Smooth muscle cell of the brain vasculature (primary cell): Measurements from ENCODE around the gene DNAJB1.
"Not testable (repeated sequence)": the region's sequence is repeated elsewhere in the genome, so short reads cannot be mapped to it uniquely, and the experiment has no call there.

Source experiments
- DNase-seq: peaks from one replicate; pipeline ENCODE4 v3.0.0-alpha.2; 2012; ENCODE audit warnings: low read depth, low spot score

Gene DNAJB1

DNA sequence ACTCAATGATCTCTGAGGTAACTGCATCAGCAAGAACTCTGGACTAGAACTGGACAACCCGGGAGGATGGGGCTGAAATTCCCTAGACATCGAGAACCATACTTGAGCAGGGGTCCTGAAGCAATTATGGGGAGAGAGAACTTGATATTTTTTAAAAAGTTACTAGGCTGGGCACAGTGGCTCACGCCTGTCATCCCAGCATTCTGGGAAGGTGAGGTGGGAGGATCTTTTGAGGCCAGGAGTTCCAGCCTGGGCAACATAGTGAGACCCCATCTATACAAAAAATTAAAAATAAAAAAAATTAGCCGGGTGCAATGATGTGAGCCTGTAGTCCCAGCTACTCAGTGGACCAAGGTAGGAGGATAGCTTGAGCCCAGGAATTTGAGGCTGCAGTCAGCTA is 2.3 kb upstream of the DNAJB1 start:
- DNase-seq, result no peak

DNA sequence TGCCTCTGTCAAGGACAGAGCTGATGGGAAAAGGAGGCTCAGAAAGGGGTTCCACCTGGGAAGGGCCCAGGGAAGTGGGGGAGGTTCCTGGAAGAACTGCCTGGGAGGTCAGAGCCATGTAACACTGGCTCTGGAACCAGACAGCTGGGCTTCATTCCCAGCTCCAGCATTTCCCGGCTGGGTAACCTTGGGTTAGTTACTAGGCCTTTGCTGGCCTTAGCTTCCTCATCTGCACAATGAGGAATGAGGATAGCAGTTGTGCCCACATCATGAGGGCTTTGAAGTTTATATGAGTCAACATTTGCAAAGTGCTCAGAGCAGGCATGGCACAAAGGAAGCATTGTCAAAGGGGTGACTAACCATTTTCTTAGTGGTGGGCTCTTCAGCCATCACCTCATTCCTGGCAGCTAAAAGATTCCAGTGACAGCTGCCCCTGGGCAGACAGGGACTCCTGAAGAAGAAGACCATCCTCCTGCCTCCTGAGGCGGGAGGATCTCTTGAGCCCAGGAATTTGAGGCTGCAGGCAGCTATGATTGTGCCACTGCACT is 1.7 kb upstream of the DNAJB1 start:
- no peak for DNase-seq

DNA sequence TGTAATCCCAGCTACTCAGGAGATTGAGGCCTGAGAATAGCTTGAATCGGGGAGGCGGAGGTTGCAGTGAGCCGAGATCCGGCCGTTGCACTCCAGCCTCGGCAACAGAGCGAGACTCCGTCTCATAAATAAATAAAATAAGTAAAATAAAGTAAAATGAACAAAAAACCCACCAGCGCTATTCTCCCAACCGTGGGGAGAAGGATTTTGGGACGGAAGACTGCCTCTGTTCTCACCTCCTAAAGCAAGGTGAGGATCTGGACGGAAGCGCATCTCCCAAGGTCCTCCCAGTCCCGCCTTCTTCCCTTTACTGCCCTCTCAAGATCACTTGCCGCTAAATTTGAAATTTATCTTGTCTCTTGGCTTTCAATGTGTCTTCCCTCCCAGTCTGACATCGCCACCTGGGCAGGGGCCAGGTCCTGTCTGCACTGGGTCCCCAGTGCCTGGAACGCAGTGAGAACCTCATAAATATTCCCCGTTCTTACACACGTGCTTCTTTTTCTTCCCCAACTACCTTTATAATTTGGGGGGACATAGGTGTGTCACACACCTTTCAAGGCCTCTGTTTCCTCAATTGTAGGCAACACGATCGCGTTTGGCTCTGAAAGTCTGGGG is 1.2 kb upstream of the DNAJB1 start:
- no peak for DNase-seq

DNA sequence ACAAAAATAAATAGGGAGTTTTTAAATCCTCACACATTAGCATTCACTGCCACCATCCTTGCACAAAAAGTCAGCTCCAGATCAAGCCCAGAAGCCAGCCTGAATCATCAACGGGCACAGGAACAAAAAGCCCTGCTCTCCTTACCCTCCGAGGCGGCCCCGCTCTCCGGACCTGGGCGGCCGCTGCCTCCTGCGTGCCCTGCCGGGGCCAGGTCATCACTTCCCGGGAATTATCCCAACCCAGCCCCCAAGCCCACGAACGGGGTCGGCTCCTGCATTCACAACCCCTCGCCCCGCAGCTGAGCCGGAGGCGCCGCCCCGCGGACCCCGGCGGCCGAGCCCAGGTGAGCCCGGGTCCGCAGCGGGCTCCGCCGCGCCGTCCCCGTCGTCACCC is 754 bp downstream of the DNAJB1 start:
- no peak for DNase-seq

DNA sequence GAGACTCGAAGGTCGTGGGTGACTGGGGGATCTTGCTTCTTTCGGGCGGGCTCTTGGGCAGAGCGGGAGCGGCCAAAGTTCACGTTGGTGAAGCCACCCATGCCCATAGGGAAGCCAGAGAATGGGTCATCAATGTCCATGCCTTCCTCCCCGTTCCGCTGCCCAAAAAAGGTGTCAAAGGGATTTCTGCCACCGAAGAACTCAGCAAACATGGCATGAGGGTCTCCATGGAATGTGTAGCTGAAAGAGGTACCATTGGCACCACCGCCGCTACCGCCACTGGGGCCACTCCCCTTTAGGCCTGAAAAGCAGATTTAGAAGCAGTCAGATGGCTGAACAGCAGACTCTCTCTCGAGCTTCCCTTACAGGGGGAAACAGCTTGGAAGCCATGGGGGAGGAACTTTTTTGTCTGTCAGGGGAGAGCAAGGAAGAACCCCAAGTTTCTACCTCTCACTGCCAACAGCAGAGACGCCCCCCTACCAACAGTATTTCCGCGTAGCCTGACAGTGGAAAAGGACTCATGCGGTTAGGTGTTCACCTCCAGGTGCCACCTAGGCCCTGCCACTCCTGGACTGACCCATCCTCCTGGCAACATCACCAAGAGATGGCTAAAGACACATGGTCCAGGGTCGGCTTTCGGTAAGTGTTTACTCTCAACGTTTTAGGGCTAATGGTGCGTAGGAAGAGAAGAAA is 1.3 kb downstream of the DNAJB1 start:
- DNase-seq, result no peak

DNA sequence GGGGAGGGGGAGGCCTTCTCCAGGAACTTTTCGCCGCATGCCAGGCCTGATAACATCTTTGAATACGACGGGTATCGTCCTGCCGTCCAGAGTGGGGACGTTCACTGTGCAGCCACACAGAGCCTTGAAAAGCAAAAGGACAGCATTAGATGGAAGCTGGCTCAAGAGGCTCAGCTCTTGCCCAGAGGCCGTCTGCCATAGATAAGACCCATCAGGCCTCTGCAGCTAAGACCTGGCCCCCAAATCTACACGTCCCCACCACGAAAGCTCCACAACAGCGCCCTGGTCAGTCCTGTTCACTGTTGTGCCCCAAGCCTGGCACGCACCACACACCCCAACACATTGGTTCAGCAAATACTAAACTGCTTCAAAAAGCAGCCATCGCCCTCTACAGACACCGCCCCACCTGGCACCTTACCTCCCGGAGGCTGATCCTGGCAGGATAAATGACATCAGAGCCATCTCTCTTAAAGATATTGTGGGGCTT is 2.1 kb downstream of the DNAJB1 start:
- no peak for DNase-seq

DNA sequence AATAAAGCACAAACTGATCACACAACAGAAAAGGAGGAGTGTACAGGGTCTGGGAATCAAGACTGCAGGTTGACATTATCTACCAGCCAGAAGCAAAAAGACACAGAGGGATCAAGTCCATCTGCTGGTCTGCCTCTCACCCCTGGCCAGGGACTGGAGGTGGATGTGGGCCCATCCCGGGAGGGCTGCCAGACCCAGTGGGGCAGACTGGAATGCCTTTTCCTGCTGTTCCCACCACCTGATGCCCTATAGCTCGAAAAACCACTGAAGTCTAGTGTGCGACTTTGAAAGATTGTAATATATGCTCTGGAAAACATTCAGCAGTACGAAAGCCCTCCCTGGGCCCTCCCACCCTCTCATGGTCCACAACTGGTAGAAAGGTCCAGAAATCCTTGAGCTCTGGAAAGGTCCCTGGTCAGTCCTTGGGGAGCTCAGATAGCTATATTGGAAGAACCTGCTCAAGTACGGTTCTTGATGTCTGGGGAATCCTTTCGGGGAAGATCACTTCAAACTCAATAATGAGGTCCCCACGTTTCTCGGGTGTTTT is 2.6 kb downstream of the DNAJB1 start:
- no peak for DNase-seq

DNA sequence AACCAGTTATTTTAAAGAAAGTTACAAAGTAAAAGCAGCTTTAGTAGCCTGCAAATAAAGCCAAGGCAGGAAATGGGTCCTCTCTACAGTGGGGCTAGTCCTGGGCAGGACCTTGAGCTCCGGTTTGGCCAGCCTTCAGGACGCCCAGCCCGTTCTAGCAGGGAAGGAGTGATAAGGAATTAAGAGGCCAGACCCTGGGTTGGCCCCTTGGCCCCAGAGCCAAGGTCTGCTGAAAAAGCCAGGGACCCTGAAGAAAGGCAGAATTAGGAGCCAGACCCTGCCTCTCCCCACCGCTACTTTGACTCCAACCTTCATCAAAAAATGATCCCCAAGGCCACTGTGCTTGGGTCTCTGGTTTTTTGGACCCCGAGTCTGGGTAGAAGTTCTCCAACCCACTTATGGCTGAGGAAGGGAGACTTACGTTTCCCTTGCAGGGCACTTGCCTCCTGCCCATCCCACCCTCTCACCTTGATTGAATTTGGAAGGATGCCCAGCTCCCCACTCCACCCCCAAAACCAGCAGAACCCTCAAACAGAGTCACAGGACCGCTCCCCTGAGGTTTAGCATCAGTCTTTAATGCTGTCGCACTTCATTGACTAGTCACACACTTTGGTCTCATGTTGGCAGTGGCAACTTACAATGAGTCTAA is 3.9 kb downstream of the DNAJB1 start:
- DNase-seq, result no peak

DNA sequence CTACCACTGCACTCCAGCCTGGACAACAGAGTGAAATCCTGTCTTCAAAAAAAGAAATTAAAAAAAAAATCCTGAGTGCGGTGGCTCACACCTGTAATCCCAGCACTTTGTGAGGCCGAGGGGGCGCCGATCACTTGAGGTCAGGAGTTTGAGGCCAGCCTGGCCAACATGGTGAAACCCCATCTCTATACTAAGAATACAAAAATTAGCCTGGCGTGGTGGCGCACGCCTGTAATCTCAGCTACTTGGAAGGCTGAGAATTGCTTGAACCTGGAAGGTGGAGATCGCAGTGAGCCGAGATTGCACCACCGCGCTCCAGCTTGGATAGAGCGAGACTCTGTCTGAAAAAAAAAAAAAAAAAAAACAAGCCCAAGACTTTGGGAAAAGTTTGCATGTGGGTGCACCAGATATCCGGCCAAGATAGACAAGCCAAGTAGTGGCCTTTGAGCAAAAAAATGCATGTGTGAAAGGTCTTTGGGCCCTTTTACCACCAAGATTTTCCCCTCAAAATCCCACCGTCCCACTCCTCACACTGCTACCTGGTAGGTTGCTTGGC is 5.7 kb downstream of the DNAJB1 start:
- no peak for DNase-seq

DNA sequence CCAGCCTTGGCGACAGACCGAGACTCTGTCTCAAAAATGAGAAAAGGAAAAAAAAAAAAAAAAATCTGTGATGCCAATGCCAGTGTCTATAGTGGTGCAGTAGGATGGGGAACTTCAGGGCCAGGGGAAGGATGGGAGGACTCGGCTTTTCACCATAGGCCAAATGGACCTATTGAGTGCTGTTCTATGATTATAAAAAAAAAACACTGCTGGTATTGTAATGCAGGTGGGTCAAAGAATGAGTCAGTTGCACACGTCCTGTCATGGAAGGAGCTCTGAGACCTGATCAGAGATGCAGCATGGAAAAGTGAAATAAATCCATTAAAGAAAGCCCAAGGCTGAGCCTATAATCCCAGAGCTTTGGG is 7.0 kb downstream of the DNAJB1 start:
- DNase-seq, result no peak

DNA sequence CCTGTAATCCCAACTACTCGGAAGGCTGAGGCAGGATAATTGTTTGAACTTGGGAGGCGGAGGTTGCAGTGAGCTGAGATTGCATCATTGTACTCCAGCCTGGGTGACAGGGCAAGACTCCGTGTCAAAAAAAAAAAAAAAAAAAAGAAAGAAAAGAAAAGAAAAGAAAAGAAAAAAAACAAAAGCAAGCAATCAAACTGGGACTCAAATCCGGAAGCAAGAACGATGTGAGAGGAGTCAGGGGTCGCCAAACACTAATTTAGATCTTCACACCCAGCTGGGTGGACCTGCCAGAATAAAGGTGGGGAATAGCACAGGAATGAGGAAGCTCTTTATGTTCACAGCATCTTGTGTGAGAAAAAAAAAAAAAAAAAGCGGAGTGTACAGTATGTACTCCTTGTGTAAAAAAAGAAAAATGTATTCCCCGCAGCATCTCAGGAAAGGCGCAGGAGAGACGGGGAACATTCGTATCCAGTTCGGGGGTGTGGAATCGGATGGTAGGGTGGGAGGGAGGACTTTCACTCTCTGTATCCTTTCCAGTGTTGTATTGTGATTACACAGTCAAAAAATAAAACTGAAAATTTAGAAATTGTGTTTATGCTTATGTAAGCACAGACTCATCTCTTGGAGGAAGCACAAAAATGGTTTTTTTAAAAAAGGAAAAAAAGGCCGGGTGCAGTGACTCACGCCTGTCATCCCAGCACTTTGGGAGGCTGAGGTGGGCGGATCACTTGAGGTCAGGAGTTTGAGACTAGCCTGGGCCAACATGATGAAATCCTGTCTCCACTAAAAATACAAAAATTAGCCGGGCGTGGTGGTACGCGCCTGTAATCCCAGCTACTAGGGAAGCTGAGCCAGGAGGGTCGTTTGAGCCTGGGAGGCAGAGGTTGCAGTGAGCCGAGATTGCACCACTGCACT is 7.6 kb downstream of the DNAJB1 start:
- no peak for DNase-seq

DNA sequence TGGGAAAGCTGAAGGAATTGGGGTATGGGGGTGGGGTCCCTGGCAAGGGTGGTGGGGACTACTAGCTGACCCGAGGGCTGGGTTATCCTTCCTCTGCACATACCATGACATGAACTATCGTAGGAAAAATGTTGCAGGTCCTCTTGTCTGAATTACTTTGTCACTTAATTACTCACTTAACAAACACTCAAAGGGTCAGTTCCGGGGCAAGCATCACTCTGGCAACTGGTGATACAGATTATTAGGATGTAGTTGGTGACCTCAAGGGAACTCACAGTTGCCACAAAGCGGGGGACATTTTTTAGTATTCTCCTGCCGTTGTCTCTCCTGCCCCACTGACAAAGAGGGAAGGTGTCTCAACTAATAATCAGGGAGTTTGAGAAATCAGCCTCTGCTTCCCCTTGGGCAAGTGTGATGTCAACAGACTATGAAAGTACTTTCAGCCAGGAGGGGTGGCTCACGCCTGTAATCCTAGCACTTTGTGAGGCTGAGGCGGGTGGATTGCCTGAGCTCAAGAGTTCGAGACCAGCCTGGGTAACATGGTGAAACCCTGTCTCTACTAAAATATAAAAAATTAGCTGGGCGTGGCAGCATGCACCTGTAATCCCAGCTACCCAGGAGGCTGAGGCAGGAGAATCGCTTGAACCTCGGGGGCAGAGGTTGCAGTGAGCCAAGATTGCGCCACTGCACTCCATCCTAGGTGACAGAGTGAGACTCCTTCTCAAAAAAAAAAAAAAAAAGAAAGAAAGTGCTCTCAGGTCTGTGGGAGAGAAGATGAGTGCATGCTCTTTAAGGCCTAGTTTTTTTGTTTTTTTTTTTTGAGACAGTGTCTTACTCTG is 10.3 kb downstream of the DNAJB1 start:
- DNase-seq, result no peak

DNA sequence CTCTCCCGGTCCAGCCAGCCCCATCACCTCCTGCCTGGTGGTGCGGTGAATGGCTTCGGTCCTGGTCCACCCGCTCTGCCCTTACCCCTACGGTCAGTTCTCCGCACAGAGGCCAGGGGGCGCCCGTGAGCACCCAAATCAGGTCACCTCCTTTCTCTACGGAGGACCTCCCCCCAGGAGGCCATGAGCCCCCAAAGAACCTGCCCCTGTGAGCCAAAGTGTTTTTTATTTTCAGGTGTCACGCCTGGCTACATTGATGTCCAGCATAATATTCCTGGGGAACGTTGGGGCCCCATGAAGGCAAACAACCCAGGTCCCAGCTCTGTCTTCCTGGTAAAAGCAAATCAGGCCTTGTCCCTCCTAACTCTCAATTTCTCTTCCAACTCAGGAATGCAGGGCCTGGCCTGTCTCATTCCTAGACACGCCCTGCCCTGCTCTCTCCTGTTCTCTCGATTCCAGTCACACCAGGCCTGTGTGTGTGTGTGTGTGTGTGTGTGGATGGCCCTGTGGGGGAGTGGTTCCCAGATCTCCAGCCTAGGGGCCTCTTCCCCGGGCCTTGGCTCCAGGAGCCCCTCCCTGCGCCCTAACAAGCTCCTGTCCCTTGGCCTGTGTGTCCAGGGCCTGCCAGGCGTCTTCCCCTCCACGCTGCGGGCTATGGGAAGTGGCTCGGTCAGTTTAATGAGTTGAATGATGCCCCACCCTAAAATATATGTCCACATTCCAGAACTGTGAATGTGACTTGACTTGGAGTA is 12.5 kb downstream of the DNAJB1 start:
- no peak for DNase-seq

DNA sequence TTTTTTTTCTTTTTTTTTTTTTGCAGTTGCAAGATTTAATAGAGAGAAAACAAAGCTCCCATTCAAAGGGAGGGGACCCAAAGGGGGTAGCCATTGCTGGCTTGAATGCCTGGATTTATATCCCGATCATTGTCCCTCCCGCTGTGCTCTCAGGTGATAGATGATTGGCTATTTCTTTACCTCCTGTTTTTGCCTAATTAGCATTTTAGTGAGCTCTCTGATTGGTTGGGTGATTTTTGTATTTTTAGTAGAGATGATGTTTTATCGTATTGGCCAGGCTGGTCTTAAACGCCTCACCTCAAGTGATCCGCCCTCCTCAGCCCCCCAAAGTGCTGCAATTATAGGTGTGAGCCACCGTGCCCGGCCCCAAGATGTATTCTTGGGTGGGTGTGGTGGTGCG is 13.6 kb downstream of the DNAJB1 start:
- not testable (repeated sequence) for DNase-seq

DNA sequence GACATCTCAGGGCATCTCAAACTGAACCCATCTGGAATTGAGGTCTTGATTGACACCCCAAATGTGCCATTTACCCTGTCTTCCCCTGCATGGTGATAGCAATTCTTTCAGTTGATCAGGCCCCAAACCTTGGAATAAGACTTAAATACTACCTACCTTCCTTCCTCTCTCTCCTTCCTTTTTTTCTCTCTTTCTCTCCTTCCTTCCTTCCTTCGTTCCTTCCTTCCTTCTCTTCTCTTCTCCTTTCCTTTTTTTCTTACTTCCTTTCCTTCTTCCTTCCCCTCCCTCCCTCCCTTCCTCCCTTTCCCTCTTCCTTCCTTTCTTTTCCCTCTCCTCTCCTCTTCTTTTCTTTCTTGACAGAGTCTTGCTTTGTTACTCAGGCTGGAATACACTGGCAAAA is 14.9 kb downstream of the DNAJB1 start:
- DNase-seq, result no peak

DNA sequence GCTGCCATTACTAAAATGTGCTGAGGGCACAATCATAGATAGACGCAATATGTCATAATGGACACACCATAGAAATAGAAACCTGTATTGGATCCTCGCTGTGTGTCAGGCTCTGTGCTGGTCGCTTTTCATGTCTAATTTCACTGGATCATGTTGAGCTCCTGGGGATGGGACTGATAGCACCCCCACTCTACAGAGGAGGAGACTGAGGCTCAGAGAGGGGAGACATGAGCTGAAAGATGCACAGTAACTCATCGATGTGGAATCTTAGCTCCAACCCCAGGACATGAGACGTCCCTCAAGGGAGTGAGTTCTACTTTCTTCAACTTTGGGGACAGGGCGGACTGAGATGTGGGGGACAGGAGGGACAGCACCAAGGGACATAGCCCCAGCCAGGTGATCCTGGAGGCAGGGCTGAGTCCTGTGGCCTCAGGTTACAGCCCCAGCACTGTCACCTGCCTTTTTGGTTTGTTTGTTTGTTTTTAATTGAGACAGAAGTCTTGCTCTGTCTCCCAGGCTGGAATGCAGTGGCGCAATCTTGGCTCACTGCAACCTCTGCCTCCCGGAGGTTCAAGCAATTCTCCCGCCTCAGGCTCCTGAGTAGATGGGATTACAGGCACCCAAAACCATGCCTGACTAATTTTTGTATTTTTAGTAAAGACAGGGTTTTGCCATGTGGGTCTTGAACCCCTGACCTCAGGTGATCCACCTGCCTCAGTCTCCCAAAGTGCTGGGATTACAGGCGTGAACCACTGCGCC is 15.7 kb downstream of the DNAJB1 start:
- DNase-seq, result no peak

DNA sequence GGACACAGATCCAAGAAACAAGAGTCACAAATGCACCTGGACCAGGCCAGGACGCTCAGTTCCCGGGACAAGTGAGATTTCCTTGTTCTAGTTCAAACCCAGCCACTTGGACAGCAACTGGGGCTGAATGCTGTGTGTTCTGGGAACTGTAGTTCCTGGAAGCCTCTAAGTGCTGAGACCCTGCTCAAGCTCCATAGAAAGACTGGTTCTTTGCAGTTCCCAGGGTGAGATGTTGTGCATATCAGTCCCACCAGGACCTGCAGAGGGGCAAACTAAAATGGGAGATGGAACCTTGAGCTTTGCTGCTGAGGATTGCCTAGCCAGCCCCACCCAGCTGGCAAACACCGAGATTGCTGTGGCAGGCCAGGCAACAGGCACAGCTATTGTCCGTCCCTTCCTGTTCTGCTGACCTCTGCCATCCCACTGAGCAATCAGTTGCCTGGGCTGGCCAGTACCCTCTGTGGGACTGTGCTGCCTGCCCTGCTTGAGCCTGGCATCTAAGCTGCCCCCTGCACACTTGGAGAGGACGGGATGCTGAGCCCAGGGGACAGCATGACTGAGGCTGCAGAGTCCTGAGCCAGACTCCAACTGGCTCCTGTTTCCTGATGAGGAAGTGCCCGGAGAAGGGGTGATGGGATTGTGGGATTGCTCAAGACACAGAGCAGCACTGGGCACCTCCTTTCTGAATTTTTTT is 20.8 kb downstream of the DNAJB1 start:
- DNase-seq, result no peak

DNA sequence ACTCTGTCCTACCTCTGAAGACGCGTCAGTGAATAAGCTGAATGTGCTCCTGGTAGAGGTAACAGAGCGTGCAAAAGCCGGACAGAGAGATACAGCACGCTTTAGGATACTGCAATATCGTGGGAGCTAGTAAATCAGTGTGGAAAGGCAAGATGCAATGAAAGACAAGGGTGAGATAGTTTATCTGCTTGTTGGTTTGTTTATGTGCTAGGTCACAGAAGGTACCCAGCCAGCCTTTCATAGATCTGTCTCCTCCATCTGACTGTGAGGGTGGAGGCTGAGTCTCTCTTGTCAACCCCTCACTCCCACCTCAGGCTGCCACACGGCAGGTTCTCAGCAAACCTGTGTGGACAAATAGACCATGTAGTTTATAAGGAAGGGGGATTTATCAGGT is 21.4 kb downstream of the DNAJB1 start:
- no peak for DNase-seq
